Gastroesophageal sphincter (tissue), 3 donors: Measurements from ENCODE around the gene ANP32B.

Source experiments
- EP300 ChIP-seq: sonication (generic); formaldehyde crosslinking; IDR thresholded peaks from one replicate; pipeline ENCODE4 v1.6.1; 2017; ENCODE audit warnings: antibody characterized with exemption, mild to moderate bottlenecking
- POLR2A ChIP-seq, 2 donors: fragments of 450-650 bp; IDR thresholded peaks; one replicate each; pipeline ENCODE4 v1.6.1; 2017; ENCODE audit warnings: antibody characterized with exemption in 2 of 2, mild to moderate bottlenecking in 2 of 2, moderate library complexity in 1 of 2
- POLR2AphosphoS5 ChIP-seq: sonication (generic); formaldehyde crosslinking; IDR thresholded peaks from one replicate; pipeline ENCODE4 v1.6.1; 2017; ENCODE audit warnings: antibody characterized with exemption
- TF ChIP-seq, protein P1 (sequence below), 4 experiments: fragments of 200-600 bp in 2 of 4; fragments of 450-650 bp in 2 of 4; sonication (generic) in 1 of 4; IDR thresholded peaks; one replicate each; pipeline ENCODE4 v1.5.1; 2017 to 2019; ENCODE audit warnings: antibody characterized with exemption in 4 of 4, mild to moderate bottlenecking in 2 of 4, moderate library complexity in 2 of 4

DNA sequence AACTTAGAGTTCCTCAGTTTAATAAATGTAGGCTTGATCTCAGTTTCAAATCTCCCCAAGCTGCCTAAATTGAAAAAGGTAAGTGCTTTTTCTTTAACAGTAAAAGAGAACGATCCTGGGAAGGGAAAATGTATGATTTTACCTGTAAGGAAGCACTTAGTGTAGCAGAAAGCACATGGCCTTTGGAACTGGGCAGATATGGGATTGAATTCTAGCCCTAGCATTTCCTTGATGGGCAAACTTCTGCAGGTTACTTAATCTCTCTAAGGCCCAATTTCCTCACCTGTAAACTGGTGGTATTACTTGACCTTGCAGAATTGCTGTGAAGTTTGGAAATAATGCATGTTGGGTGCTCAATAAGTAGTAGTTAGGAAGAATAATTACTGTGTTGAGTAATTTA lies 11.6 kb downstream of the ANP32B start:
- no peak for TF ChIP-seq POLR2A (IDR thresholded peaks at IDR 0.05)
- TF ChIP-seq, protein P1, sequence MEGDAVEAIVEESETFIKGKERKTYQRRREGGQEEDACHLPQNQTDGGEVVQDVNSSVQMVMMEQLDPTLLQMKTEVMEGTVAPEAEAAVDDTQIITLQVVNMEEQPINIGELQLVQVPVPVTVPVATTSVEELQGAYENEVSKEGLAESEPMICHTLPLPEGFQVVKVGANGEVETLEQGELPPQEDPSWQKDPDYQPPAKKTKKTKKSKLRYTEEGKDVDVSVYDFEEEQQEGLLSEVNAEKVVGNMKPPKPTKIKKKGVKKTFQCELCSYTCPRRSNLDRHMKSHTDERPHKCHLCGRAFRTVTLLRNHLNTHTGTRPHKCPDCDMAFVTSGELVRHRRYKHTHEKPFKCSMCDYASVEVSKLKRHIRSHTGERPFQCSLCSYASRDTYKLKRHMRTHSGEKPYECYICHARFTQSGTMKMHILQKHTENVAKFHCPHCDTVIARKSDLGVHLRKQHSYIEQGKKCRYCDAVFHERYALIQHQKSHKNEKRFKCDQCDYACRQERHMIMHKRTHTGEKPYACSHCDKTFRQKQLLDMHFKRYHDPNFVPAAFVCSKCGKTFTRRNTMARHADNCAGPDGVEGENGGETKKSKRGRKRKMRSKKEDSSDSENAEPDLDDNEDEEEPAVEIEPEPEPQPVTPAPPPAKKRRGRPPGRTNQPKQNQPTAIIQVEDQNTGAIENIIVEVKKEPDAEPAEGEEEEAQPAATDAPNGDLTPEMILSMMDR (IDR thresholded peaks at IDR 0.05), result no peak
- TF ChIP-seq POLR2AphosphoS5, result no peak
- no peak for TF ChIP-seq EP300
